MCF 10A (cell line): ENCODE measurements around the gene ISL2. TPM values are rescaled to one million over a fixed set of nuclear protein-coding genes. Genes with fewer than 3 reads are reported as not detected.

ENCODE experiments used
- BruUV-seq: library from RNA; stranded (reverse); fragments of 400-500 nt; replicated peaks from 2 replicates; lab custom pipeline; 2021; lab: Mats Ljungman, UMichigan
- CTCF ChIA-PET: fragments of 300-600 bp; sonication (Branson Sonifier 250); formaldehyde crosslinking; extraction: SDS; loops from one replicate; lab custom pipeline; 2021; ENCODE audit warnings: antibody characterized with exemption, inconsistent platforms; lab: Yijun Ruan, JAX
- POLR2A ChIA-PET: fragments of 300-600, 350-650 bp; sonication (Branson Sonifier 250); formaldehyde crosslinking; extraction: SDS; loops from one replicate; lab custom pipeline; 2020; ENCODE audit warnings: antibody characterized with exemption, inconsistent platforms; lab: Yijun Ruan, JAX
- DNase-seq: peaks from one replicate; pipeline ENCODE4 v3.0.0-alpha.2; 2018; ENCODE audit not compliant: unreplicated experiment
- H3K27ac Mint-ChIP-seq: one replicate; pipeline ENCODE4 v1.8.0; 2022; ENCODE audit warnings: mild to moderate bottlenecking, low read depth, mixed read lengths; ENCODE audit not compliant: unreplicated experiment
- H3K27me3 Mint-ChIP-seq: one replicate; pipeline ENCODE4 v1.8.0; 2022; ENCODE audit warnings: mixed read lengths; ENCODE audit not compliant: insufficient read depth, unreplicated experiment
- H3K36me3 Mint-ChIP-seq: one replicate; pipeline ENCODE4 v1.8.0; 2022; ENCODE audit warnings: mild to moderate bottlenecking, moderate library complexity, mixed read lengths; ENCODE audit not compliant: insufficient read depth, unreplicated experiment
- H3K4me1 Mint-ChIP-seq: one replicate; pipeline ENCODE4 v1.8.0; 2022; ENCODE audit warnings: mixed read lengths; ENCODE audit not compliant: insufficient read depth, unreplicated experiment
- H3K4me3 Mint-ChIP-seq: one replicate; pipeline ENCODE4 v1.8.0; 2022; ENCODE audit warnings: mild to moderate bottlenecking, moderate library complexity, mixed read lengths; ENCODE audit not compliant: unreplicated experiment
- H3K9me3 Mint-ChIP-seq: one replicate; pipeline ENCODE4 v1.8.0; 2022; ENCODE audit warnings: mixed read lengths; ENCODE audit not compliant: unreplicated experiment
- intact Hi-C: fragments of 100-400 bp; cut with micrococcal nuclease; formaldehyde crosslinking; loops from 2 replicates; pipeline ENCODE4 v1.14.1; 2022
- total RNA-seq: library from RNA; stranded (reverse); gene quantifications from 2 replicates; pipeline ENCODE4 v1.2.3, GENCODE V29; 2022
- TF ChIP-seq, protein P1 (sequence below): fragments of 200-600 bp; IDR thresholded peaks from one replicate; pipeline ENCODE4 v1.8.0; 2022; ENCODE audit warnings: antibody characterized with exemption, mild to moderate bottlenecking; ENCODE audit not compliant: unreplicated experiment

The ISL2 gene
- total RNA-seq, 1 experiment from 2014 or later = not detected

DNA sequence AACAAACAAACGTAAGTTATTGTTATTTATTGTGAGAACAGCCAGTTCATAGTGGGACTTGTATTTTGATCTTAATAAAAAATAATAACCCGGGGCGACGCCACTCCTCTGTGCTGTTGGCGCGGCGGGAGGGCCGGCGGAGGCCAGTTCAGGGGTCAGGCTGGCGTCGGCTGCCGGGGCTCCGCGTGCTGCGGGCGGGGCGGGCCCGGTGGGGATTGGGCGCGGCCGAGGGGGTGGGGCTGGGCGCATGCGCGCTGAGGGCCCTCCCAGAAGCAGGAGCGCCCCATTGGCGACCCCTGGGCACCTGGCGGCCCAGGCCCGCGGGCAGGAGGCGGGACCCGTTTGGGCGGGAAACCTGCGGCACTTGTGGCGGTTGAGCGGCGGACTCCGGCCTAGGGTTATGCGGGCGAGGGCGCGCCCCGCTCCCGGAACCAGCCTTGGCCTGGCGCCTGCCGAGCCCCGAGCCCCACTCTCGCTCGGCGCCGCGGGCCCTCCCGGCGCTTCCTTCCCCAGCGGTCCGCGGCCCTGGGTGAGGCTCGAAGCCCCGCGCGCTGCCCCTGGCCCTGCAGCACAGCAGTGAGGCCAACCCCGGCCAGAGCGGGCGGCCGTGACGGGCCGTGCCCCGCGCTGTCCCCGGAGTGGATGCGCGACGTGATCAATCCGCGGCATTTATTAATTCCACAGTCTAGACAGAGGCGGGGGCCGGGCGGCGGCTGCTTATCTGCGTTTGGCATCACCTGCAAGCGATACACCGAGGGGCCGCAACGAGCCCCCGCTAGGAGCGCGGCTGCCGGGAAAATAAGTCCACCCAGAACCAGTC, 6.0 kb downstream of the ISL2 start:
- H3K4me3 Mint-ChIP-seq = no peak overlapping the region
- no peak overlapping the region for H3K27ac Mint-ChIP-seq
- no peaks in the 10 kb centered on the region for H3K9me3 Mint-ChIP-seq
- TF ChIP-seq, protein P1, sequence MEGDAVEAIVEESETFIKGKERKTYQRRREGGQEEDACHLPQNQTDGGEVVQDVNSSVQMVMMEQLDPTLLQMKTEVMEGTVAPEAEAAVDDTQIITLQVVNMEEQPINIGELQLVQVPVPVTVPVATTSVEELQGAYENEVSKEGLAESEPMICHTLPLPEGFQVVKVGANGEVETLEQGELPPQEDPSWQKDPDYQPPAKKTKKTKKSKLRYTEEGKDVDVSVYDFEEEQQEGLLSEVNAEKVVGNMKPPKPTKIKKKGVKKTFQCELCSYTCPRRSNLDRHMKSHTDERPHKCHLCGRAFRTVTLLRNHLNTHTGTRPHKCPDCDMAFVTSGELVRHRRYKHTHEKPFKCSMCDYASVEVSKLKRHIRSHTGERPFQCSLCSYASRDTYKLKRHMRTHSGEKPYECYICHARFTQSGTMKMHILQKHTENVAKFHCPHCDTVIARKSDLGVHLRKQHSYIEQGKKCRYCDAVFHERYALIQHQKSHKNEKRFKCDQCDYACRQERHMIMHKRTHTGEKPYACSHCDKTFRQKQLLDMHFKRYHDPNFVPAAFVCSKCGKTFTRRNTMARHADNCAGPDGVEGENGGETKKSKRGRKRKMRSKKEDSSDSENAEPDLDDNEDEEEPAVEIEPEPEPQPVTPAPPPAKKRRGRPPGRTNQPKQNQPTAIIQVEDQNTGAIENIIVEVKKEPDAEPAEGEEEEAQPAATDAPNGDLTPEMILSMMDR = no peak
- CTCF ChIA-PET = no interaction called here
- peaks cover 10% of the 10 kb centered on the region for H3K36me3 Mint-ChIP-seq
- intact Hi-C loops = no loop called here
- no peak for DNase-seq
- H3K4me1 Mint-ChIP-seq = no peaks in the 10 kb centered on the region
- POLR2A ChIA-PET = no interaction called here
- peaks cover 55% of the 10 kb centered on the region for H3K27me3 Mint-ChIP-seq
- no TSS peak for BruUV-seq

DNA sequence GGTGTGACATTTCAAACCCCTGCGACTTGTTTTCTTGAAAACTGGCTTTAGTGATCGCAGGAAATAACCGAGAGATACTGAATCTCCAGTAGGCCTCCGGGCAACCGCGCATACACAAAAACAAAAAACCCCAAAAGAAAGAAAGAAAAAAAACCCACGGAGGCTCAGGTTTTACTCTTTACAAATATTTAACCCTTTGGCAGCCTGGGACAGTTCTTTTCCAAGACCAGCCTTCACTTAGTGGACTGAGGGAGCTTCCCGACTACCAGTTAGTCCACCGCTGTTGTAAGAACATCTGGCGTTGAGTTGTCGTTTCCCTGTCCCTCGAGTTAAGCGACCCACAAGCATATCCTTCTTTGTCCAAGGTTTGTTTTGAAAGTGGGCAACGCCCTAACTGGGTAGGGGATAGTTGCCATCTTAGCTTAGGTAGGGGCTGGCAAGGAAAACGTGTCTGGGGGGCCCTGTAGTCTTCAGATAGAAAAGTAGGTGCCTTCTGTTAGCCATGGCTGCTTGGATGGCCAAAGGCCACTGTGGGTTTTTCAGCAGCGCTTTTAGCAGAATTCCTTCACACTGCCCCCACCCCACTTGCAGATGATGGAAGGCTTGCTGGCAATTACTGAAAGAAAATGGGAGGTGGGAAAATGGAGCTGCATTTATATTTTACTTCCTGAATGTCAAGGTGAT, 6.9 kb downstream of the ISL2 start:
- POLR2A ChIA-PET = no interaction called here
- no peak for DNase-seq
- Mint-ChIP-seq H3K9me3 (no peaks in the 10 kb centered on the region), H3K27ac (no peak overlapping the region), H3K27me3 (peaks cover 51% of the 10 kb centered on the region), H3K4me3 (no peak overlapping the region), H3K36me3 (peaks cover 10% of the 10 kb centered on the region), H3K4me1 (no peaks in the 10 kb centered on the region)
- CTCF ChIA-PET = interaction anchor here (1.0 kb wide), 1 partner anchor 14 kb away, joined by 3 read pairs; no protein-coding TSS in a partner anchor
- intact Hi-C loops = no loop called here
- TF ChIP-seq, protein P1 = no peak
- BruUV-seq = no TSS peak

DNA sequence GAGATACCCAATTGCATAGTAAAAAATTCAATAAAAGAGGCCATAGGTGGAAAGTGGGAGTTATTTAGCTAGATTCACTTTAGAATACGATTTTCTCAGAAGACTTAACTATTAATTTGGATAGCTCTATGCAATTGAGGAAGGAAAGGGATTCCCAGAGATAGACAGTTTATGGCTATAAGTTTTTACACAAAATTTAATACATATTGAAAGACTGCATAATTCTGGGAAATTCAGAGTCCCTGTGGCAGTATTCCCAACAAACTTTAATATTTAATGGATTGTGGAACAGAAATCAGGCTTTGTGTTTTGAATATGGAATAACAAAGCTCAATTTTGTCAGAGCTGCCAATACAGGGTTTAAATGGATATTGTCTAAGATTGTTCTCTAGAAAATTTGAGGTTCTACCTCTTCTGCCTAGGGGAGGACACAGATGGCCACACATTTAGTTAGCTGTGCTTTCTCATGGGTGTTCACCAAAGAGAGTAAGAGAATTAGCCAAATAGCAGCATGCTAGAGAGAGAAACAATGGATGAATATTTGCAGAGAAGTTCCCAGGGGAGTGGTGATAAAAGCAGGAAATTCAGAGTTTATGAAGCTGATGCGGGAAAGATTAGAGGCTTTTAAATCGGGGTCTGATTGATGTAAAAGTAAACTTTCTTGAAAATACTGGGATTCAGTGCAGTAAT, 8.5 kb downstream of the ISL2 start:
- H3K4me1 Mint-ChIP-seq = peaks cover 5% of the 10 kb centered on the region
- TF ChIP-seq, protein P1 = no peak
- no peak overlapping the region for H3K27ac Mint-ChIP-seq
- ChIA-PET CTCF (no interaction called here), POLR2A (no interaction called here)
- intact Hi-C loops = no loop called here
- BruUV-seq = no TSS peak
- H3K27me3 Mint-ChIP-seq = peaks cover 35% of the 10 kb centered on the region
- no peak for DNase-seq
- H3K9me3 Mint-ChIP-seq = no peaks in the 10 kb centered on the region
- no peak overlapping the region for H3K4me3 Mint-ChIP-seq
- peaks cover 10% of the 10 kb centered on the region for H3K36me3 Mint-ChIP-seq

DNA sequence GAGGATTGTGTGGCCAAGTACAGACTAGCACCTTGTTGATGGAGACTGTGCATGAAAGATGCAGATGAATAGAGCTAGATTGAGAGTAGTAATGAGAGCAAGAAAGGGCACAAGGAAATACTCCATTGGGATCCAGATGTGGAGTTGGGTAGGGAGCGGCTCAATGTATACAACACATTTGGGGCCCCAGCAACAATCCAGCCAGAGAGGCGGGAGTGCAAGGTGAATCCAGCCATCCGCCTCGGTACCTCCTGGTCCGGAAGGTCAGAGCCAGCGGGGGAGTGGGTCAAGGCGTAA, 9.0 kb downstream of the ISL2 start:
- intact Hi-C loops = no loop called here
- H3K4me3 Mint-ChIP-seq = no peak overlapping the region
- DNase-seq = no peak
- peaks cover 5% of the 10 kb centered on the region for H3K4me1 Mint-ChIP-seq
- peaks cover 30% of the 10 kb centered on the region for H3K27me3 Mint-ChIP-seq
- no TSS peak for BruUV-seq
- H3K9me3 Mint-ChIP-seq = no peaks in the 10 kb centered on the region
- TF ChIP-seq, protein P1 = no peak
- no peak overlapping the region for H3K27ac Mint-ChIP-seq
- ChIA-PET CTCF (no interaction called here), POLR2A (no interaction called here)
- peaks cover 10% of the 10 kb centered on the region for H3K36me3 Mint-ChIP-seq
